Sciatic nerve (tissue), 2 donors: Measurements from ENCODE around the gene ECT2L. TPM values are rescaled to one million over a fixed set of nuclear protein-coding genes. Genes with fewer than 3 reads are reported as not detected.
A peak's percentile ranks its signal among the peaks of the same experiment; 100 is the strongest.

ENCODE experiments used
- ATAC-seq: fragments of 200-7000 bp; cut with Tn5 transposase; one replicate; pipeline ENCODE4 v1.9.1; 2020; ENCODE audit warnings: mild to moderate bottlenecking, moderate library complexity
- DNase-seq: peaks from one replicate; pipeline ENCODE4 v3.0.0-alpha.2; 2020; ENCODE audit warnings: low spot score
- intact Hi-C: fragments of 100-400 bp; cut with DNase I; formaldehyde crosslinking; loops from one replicate; pipeline ENCODE4 v1.14.2; 2022
- total RNA-seq: library from RNA; stranded (reverse); fragmentation: NEBNext Ultra II Directional; extraction: Animal tissue kit (Norgen Biotek cat#: 25700); gene quantifications from one replicate; pipeline ENCODE4 v1.2.1, GENCODE V29; 2021
- donor health status: DM: no; HTN: no; CAD: no.
- donor health status: DM: no; HTN: no; CAD: no.

ECT2L gene
- total RNA-seq, 1 donor from 2014 or later = 0.49 TPM

- DNase-seq (no peak), ATAC-seq (peak; percentile 88)
- intact Hi-C loops = no loop called here
Measured at GRCh38 chr6:138844192-138844591, 48.3 kb downstream of the ECT2L start.

DNA sequence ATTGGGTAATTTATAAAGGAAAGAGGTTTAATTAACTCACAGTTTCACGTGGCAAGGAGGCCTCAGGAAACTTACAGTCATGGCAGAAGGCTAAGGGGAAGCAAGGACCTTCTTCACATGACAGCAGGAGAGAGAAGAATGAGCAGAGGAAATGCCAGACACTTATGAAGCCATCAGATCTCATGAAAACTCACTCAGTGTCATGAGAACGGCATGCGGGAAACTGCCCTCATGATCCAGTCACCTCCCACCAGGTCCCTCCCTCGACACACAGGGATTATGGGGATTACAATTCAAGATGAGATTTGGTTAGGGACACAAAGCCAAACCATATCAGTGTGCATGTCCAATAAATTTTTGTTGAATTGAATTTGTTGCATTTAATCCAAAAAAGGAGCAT lies 52.0 kb downstream of the ECT2L start:
- DNase-seq = no peak
- ATAC-seq = no peak
- intact Hi-C loops = no loop called here

- intact Hi-C loops = no loop called here
- no peak for DNase-seq
- ATAC-seq = no peak
Measured at GRCh38 chr6:138848461-138848860, 52.6 kb downstream of the ECT2L start.

DNA sequence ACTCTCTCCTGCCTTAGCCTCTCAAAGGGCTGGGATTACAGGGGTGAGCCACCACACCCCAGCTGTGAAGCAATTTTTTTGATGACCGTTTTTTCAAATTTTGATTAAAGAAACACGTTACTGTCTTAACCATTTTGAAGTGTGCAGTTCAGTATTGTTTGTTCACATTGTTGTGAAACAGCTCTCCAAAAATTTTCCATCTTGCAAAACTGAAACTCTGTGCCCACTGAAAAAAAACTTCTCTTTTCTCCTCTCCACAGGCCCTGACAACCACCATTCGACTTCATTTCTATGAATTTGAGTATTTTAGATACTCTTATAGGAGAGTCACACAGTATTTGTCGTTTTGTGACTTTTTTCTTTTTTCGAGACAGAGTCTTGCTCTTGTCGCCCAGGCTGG lies 53.9 kb downstream of the ECT2L start:
- DNase-seq = no peak
- intact Hi-C loops = no loop called here
- ATAC-seq = no peak

DNA sequence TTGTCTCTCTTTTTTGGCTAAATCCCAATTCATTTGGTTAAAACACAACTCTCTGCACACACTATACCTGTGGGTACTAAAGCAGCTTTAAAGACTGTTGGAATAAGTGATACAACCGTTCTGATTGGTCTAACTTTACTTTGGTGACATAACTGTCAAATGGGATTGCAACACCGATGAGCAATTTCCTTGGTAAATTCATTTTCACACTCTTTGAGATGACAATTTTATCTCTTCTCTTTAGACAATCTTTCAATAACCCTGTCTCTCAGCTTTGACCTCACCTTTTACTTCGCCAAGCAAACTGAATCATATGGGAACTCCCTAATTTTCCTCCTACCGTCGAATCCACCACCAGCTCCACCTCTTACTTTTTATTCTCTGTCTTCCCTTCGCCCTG lies 60.8 kb downstream of the ECT2L start:
- no peak for ATAC-seq
- intact Hi-C loops = no loop called here
- DNase-seq = no peak

GRCh38 chr6:138857775-138858174 lies 61.9 kb downstream of the ECT2L start:
- ATAC-seq (no peak), DNase-seq (no peak)
- intact Hi-C loops = no loop called here

DNA sequence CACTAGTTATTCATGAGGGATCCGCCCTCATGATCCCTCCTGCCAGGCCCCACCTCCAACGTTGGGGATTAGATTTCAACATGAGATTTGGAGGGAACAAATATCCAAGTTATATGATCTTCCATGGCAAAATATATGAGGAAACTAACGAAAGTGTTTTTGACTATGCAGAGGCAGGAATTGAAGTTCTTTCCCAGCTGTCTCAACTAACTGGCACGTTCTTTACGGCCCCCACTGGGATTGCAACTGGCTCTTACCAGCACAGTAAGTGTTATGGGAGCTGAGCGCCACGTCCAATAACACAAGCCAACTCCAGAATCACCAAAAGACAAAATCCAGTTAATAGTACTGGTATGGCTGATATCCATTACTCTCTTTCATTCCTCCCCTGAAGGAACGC lies 66.6 kb downstream of the ECT2L start:
- no peak for DNase-seq
- ATAC-seq = no peak
- intact Hi-C loops = no loop called here

- DNase-seq (no peak), ATAC-seq (no peak)
- intact Hi-C loops = no loop called here
Measured at GRCh38 chr6:138863321-138863720, 67.4 kb downstream of the ECT2L start.

DNA sequence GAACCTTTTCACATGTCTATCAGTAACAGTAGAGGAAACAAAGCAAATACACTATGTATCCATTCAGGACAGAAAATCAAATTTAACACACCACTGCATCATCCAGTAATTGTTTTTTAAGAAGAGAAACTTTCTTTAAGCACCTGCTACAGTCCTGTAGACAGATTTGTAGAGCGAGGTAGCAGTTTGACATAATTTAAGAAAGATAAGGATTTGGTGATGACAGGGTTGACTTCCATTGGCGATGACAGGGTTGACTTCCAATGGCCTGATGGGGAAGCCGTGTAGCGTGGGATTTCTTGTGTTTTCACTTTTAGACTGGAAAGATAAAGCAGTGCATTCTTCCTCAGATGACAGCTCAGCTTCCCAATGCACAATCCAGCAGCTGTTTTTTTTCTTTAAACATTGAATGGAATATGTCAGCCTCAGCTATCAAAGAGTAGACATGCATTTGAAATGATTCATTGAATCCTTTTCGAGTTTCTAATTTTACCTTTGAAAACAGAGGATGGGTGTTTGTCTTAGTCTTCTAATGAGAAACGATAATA lies 68.5 kb downstream of the ECT2L start:
- ATAC-seq = no peak
- no peak for DNase-seq
- intact Hi-C loops = no loop called here

DNA sequence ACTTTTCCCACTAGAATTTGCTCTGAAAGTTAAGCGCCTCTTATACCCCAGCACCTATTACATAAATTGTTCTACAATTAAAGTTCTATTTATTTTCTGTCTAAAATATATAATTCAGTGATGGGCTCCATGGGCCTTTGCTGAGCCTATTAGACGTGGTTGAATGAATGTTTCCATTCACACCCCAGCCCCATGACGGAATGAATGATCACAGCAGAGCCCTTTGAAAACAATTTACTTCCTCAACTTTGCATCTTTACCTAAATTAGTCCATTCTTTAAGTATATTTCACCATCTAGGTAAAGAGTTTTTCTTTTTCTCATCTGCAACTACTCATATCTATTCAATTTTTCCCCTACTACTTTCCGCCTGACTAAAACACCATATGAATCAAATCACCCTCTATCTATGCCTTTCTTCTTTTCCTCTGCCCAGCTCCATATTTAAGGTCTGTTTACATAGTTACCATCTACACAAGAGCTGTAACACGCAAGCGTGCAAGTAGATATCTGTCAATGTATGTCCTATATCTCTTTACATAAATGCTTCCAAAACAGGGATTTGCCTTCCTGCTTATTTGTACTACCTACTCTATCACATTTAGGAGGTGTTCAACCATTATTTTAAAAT lies 69.7 kb downstream of the ECT2L start:
- ATAC-seq (no peak), DNase-seq (no peak)
- intact Hi-C loops = no loop called here

DNA sequence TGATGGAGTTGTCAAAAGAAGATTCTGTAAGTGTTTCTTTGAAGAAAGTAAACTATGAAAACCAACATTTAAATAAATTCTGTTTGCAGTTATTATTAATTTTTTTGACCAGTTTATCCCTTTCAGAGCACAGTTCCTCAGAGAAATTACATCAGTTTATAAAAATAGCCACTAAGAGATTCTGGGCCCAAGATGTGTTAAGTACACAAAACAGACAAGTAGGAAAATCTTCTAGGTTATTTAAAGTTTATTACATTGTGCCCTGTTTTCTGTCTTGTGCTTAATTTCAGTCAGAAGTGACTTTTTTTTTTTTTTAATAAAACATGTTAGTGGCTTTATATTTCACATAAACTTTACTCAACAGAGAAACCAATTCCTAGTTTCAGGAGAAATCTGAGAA lies 72.3 kb downstream of the ECT2L start:
- DNase-seq = no peak
- no peak for ATAC-seq
- intact Hi-C loops = no loop called here

- DNase-seq (no peak), ATAC-seq (no peak)
- intact Hi-C loops = no loop called here
Measured at GRCh38 chr6:138869398-138869797, 73.5 kb downstream of the ECT2L start.

GRCh38 chr6:138873191-138873590 lies 77.3 kb downstream of the ECT2L start:
- no peak for ATAC-seq
- intact Hi-C loops = no loop called here
- DNase-seq = no peak

GRCh38 chr6:138882369-138883017 lies 86.6 kb downstream of the ECT2L start:
- no peak for ATAC-seq
- DNase-seq = no peak
- intact Hi-C loops = no loop called here

DNA sequence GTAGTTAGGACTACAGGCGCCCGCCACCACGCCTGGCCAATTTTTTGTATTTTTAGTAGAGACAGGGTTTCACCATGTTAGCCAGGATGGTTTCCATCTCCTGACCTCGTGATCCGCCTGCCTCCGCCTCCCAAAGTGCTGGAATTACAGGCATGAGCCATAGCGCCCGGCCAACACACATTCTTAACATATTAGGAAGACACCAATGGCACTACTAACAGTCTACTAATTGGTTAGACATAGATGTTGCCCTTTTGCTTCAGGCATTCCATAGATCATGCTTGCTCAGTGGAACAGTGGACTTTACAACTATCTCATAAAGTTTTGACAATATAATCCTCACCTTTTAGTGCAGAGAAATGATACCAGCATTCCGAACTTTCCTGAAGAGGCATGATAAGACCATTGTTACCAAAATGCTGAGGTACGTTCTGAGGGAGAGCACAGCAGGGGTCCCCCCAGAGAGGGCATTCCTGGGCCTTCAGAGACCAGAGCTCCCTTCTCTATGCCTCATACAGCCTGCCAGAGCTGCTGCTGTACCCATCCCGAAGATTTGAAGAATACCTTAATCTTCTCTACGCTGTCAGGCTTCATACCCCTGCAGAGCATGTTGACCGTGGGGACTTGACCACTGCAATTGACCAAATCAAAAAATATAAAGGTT lies 89.4 kb downstream of the ECT2L start:
- no peak for ATAC-seq
- intact Hi-C loops = no loop called here

DNA sequence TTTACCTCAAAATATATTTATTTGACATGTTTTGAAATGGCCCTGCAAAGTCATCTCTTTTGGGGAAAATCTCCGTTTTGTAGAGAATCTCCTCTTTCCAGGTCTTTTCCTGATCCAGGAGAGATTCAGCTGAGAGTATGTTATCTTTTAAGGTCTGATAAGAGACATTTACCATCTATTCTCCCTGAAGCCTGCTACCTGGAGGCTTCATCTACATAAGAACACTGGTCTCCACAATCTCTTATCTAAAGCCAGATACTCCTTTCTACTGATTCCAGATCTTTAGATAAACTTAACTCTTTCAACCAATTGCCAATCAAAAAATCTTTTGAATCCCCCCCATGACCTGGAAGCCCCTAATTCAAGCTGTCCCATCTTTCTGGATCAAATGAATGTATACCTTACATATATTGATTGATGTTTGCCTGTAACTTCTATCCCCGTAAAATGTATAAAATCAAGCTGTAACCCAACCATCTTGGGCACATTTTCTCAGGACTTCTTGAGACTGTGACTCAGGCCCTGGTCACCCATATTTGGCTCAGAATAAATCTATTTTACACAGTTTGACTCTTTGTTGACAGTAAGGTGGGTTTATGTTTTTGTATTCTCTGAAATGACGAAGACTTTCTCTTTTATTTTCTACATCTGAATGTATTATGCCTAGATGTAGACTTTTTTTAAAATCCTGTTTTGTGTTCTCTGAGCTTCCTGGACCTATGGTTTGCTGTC lies 95.5 kb downstream of the ECT2L start:
- ATAC-seq = no peak
- intact Hi-C loops = no loop called here
- no peak for DNase-seq

More for the DNA sequence above, 89.4 kb downstream of the ECT2L start:
- no peak for DNase-seq

- intact Hi-C loops = no loop called here
- ATAC-seq (no peak), DNase-seq (no peak)
Measured at GRCh38 chr6:138896104-138896756, 100.3 kb downstream of the ECT2L start.

GRCh38 chr6:138897031-138897430 lies 101.1 kb downstream of the ECT2L start:
- intact Hi-C loops = no loop called here
- ATAC-seq (no peak), DNase-seq (no peak)

DNA sequence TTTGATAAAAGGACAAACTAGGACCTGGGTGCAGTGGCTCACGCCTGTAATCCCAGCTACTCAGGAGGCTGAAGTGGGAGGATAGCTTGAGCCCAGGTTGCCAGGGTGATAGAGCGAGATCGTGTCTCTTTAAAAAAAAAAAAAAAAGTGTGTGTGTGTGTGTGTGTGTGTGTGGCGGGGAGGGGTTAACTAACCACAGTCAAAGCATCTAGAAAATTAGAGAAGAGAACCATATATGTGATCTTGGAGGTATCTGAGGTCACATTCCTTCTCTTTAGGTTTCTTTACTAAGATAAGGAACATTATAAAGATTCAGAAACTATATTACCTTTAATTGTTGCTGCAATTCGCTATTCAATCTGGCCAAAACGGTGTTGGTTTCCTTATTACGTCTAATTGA lies 111.3 kb downstream of the ECT2L start:
- DNase-seq = no peak
- no peak for ATAC-seq
- intact Hi-C loops = no loop called here
